Endothelial cell of umbilical vein (primary cell): ENCODE results near the gene ASXL2.

ENCODE experiments used
- EZH2 ChIP-seq: IDR thresholded peaks from 2 replicates; pipeline ENCODE4 v1.6.1; 2012; ENCODE audit warnings: borderline replicate concordance, low read depth, mild to moderate bottlenecking, moderate library complexity, low read length, inconsistent platforms; ENCODE audit not compliant: severe bottlenecking
- GATA2 ChIP-seq: IDR thresholded peaks from 2 replicates; pipeline ENCODE4 v1.7.0; 2011; ENCODE audit warnings: low read depth, mild to moderate bottlenecking, moderate library complexity, mixed read lengths, low read length; ENCODE audit not compliant: insufficient read length, insufficient read depth
- JUN ChIP-seq: IDR thresholded peaks from 2 replicates; pipeline ENCODE4 v1.6.1; 2011; ENCODE audit warnings: borderline replicate concordance, low read depth; ENCODE audit not compliant: insufficient read length, insufficient read depth
- MYC ChIP-seq: IDR thresholded peaks from one replicate; pipeline ENCODE4 v1.6.1; 2011; ENCODE audit warnings: mild to moderate bottlenecking, low read depth, low read length
- POLR2A ChIP-seq: IDR thresholded peaks from 2 replicates; pipeline ENCODE4 v1.6.1; 2012; ENCODE audit warnings: low read depth, mild to moderate bottlenecking, control low read depth, low read length
- POLR2AphosphoS5 ChIP-seq: IDR thresholded peaks from 2 replicates; pipeline ENCODE4 v1.6.1; 2012; ENCODE audit warnings: low read depth, mild to moderate bottlenecking, control low read depth, low read length, moderate library complexity; ENCODE audit not compliant: insufficient read depth
- TF ChIP-seq, protein P1 (sequence below): IDR thresholded peaks from 2 replicates; pipeline ENCODE4 v1.6.1; 2011; ENCODE audit not compliant: insufficient read depth, insufficient read length
- TF ChIP-seq, protein P2 (sequence below), 2 donors: IDR thresholded peaks; 1 replicate in 1 of 2; 2 replicates in 1 of 2; pipeline ENCODE4 v1.5.1; 2011; ENCODE audit warnings: low read length in 2 of 2, mild to moderate bottlenecking in 2 of 2, moderate library complexity in 2 of 2, control low read depth in 1 of 2, inconsistent platforms in 1 of 2, low read depth in 1 of 2; ENCODE audit not compliant: insufficient read depth in 1 of 2; ENCODE audit errors: extremely low read depth in 1 of 2

GRCh38 chr2:25881764-25882163 is 3.5 kb upstream of the ASXL2 start:
- TF ChIP-seq, protein P1, sequence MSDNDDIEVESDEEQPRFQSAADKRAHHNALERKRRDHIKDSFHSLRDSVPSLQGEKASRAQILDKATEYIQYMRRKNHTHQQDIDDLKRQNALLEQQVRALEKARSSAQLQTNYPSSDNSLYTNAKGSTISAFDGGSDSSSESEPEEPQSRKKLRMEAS = no peak
- TF ChIP-seq POLR2A (no peak), POLR2AphosphoS5 (no peak), EZH2 (no peak), JUN (no peak), MYC (no peak), GATA2 (no peak)
- TF ChIP-seq, protein P2, sequence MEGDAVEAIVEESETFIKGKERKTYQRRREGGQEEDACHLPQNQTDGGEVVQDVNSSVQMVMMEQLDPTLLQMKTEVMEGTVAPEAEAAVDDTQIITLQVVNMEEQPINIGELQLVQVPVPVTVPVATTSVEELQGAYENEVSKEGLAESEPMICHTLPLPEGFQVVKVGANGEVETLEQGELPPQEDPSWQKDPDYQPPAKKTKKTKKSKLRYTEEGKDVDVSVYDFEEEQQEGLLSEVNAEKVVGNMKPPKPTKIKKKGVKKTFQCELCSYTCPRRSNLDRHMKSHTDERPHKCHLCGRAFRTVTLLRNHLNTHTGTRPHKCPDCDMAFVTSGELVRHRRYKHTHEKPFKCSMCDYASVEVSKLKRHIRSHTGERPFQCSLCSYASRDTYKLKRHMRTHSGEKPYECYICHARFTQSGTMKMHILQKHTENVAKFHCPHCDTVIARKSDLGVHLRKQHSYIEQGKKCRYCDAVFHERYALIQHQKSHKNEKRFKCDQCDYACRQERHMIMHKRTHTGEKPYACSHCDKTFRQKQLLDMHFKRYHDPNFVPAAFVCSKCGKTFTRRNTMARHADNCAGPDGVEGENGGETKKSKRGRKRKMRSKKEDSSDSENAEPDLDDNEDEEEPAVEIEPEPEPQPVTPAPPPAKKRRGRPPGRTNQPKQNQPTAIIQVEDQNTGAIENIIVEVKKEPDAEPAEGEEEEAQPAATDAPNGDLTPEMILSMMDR (IDR thresholded peaks at IDR 0.05; ENCODE audit: extremely low read depth in 1 of 2, insufficient read depth in 1 of 2, low read depth in 1 of 2, low read length in 2 of 2) = no peak
